Hypothalamus (tissue), 51 donors: ENCODE data around the gene ATF6B.

Source experiments
- DNase-seq, 51 donors: peaks; one replicate each; lab custom pipeline; 2025; lab: John Stamatoyannopoulos, UW

ATF6B gene

GRCh38 chr6:32127717-32128592 lies at the start of gene ATF6B:
TSS of gene ATF6B (minus strand) at chr6:32128246. CDS start at chr6:32128207, 39 bp downstream.
- DNase-seq, result peak in 50 of 51 donors; percentile 59 to 100 (median 97)

GRCh38 chr6:32177183-32177787 lies 49.2 kb upstream of the ATF6B start:
- peak in 8 of 51 donors; percentile 21 to 59 (median 52) for DNase-seq

GRCh38 chr6:32176476-32177182 lies 48.6 kb upstream of the ATF6B start:
- no peak for DNase-seq

- DNase-seq, result peak in 50 of 51 donors; percentile 58 to 98 (median 95)
Measured at GRCh38 chr6:32175711-32176475, 47.8 kb upstream of the ATF6B start, which contains the start of gene AGPAT1. TSS of gene AGPAT1 (minus strand) at chr6:32176084. CDS start at chr6:32171496, 4,588 bp downstream.

GRCh38 chr6:32175322-32175710 lies 47.3 kb upstream of the ATF6B start:
- DNase-seq, result no peak

GRCh38 chr6:32174416-32174815 lies 46.4 kb upstream of the ATF6B start:
- DNase-seq, result no peak

- no peak for DNase-seq
Measured at GRCh38 chr6:32173051-32173727, 45.1 kb upstream of the ATF6B start.

GRCh38 chr6:32171234-32171633 lies 43.2 kb upstream of the ATF6B start:
- no peak for DNase-seq

- DNase-seq, result no peak
Measured at GRCh38 chr6:32170294-32170693, 42.2 kb upstream of the ATF6B start.

- DNase-seq, result no peak
Measured at GRCh38 chr6:32168807-32169591, 41.0 kb upstream of the ATF6B start.

GRCh38 chr6:32168350-32168749 lies 40.3 kb upstream of the ATF6B start:
- DNase-seq, result no peak

GRCh38 chr6:32167761-32168262 lies 39.8 kb upstream of the ATF6B start:
- DNase-seq, result no peak

GRCh38 chr6:32167154-32167760 lies 39.2 kb upstream of the ATF6B start:
- no peak for DNase-seq

- DNase-seq, result no peak
Measured at GRCh38 chr6:32166411-32167061, 38.5 kb upstream of the ATF6B start.

- no peak for DNase-seq
Measured at GRCh38 chr6:32164295-32164694, 36.2 kb upstream of the ATF6B start, which contains the start of gene EGFL8. TSS of gene EGFL8 (plus strand) at chr6:32164595. CDS start at chr6:32166166, 1,571 bp downstream.

- peak in 3 of 51 donors; percentile 9 to 52 (median 49) for DNase-seq
Measured at GRCh38 chr6:32163559-32164258, 35.7 kb upstream of the ATF6B start.

- DNase-seq, result no peak
Measured at GRCh38 chr6:32158052-32158451, 30.0 kb upstream of the ATF6B start.
